Uterus (tissue), 2 donors: ENCODE data around the gene CALY.

ENCODE experiments used
- POLR2A ChIP-seq, 2 donors: fragments of 450-650 bp; IDR thresholded peaks; one replicate each; pipeline ENCODE4 v1.6.1; 2016; ENCODE audit warnings: antibody characterized with exemption in 2 of 2, mild to moderate bottlenecking in 1 of 2, moderate library complexity in 1 of 2
- TF ChIP-seq, protein P1 (sequence below), 4 experiments: fragments of 200-600 bp in 2 of 4; fragments of 450-650 bp in 2 of 4; sonication (generic) in 2 of 4; IDR thresholded peaks; one replicate each; pipeline ENCODE4 v1.5.1; 2016 to 2019; ENCODE audit warnings: antibody characterized with exemption in 4 of 4, mild to moderate bottlenecking in 2 of 4, moderate library complexity in 1 of 4

- TF ChIP-seq POLR2A (IDR thresholded peaks at IDR 0.05) = no peak
- TF ChIP-seq, protein P1, sequence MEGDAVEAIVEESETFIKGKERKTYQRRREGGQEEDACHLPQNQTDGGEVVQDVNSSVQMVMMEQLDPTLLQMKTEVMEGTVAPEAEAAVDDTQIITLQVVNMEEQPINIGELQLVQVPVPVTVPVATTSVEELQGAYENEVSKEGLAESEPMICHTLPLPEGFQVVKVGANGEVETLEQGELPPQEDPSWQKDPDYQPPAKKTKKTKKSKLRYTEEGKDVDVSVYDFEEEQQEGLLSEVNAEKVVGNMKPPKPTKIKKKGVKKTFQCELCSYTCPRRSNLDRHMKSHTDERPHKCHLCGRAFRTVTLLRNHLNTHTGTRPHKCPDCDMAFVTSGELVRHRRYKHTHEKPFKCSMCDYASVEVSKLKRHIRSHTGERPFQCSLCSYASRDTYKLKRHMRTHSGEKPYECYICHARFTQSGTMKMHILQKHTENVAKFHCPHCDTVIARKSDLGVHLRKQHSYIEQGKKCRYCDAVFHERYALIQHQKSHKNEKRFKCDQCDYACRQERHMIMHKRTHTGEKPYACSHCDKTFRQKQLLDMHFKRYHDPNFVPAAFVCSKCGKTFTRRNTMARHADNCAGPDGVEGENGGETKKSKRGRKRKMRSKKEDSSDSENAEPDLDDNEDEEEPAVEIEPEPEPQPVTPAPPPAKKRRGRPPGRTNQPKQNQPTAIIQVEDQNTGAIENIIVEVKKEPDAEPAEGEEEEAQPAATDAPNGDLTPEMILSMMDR (IDR thresholded peaks at IDR 0.05) = no peak
Measured at GRCh38 chr10:133385214-133385613, 48.5 kb upstream of the CALY start.
